T-helper 2 cell treated with Interferon-gamma antibody and Interleukin-4, amounts not matched to agents 5 μg/mL and 100 μg/mL, for 36 hours (primary cell): ENCODE data around the gene UVSSA.
"Not testable (repeated sequence)": the region's sequence is repeated elsewhere in the genome, so short reads cannot be mapped to it uniquely, and the experiment has no call there.

Experiments used
- DNase-seq: peaks from one replicate; pipeline ENCODE4 v3.0.0; 2021; ENCODE audit warnings: low spot score
- H3K27ac Mint-ChIP-seq: one replicate; pipeline ENCODE4 v1.8.0; 2021; ENCODE audit warnings: mild to moderate bottlenecking, mixed read lengths
- H3K27me3 Mint-ChIP-seq: one replicate; pipeline ENCODE4 v1.8.0; 2021; ENCODE audit warnings: low read depth, mixed read lengths
- H3K36me3 Mint-ChIP-seq: one replicate; pipeline ENCODE4 v1.8.0; 2021; ENCODE audit warnings: low read depth, mixed read lengths
- H3K4me1 Mint-ChIP-seq: one replicate; pipeline ENCODE4 v1.8.0; 2021; ENCODE audit warnings: low read depth, mixed read lengths
- H3K4me3 Mint-ChIP-seq: one replicate; pipeline ENCODE4 v1.8.0; 2022; ENCODE audit warnings: mild to moderate bottlenecking, moderate library complexity, mixed read lengths
- H3K9me3 Mint-ChIP-seq: one replicate; pipeline ENCODE4 v1.8.0; 2021; ENCODE audit warnings: mixed read lengths

The UVSSA gene

GRCh38 chr4:1332686-1333085 lies 14.3 kb upstream of the UVSSA start:
- no peak overlapping the region for H3K27ac Mint-ChIP-seq

GRCh38 chr4:1333256-1333655 lies 13.8 kb upstream of the UVSSA start:
- no peaks in the 10 kb centered on the region for H3K9me3 Mint-ChIP-seq

More at GRCh38 chr4:1332686-1333085, 14.3 kb upstream of the UVSSA start:
- H3K4me1 Mint-ChIP-seq = peaks cover 38% of the 10 kb centered on the region
- no peaks in the 10 kb centered on the region for H3K9me3 Mint-ChIP-seq
- no peaks in the 10 kb centered on the region for H3K27me3 Mint-ChIP-seq
- H3K36me3 Mint-ChIP-seq = peaks cover 52% of the 10 kb centered on the region
- no peak for DNase-seq
- no peak overlapping the region for H3K4me3 Mint-ChIP-seq

GRCh38 chr4:1333851-1334578 lies 13.0 kb upstream of the UVSSA start:
- H3K9me3 Mint-ChIP-seq, H3K27me3 Mint-ChIP-seq, H3K27ac Mint-ChIP-seq, DNase-seq, H3K4me3 Mint-ChIP-seq: not testable (repeated sequence)
- Mint-ChIP-seq H3K4me1 (peaks cover 39% of the 10 kb centered on the region), H3K36me3 (peaks cover 57% of the 10 kb centered on the region)

More at GRCh38 chr4:1333256-1333655, 13.8 kb upstream of the UVSSA start:
- peaks cover 55% of the 10 kb centered on the region for H3K36me3 Mint-ChIP-seq
- no peak for DNase-seq
- no peak overlapping the region for H3K4me3 Mint-ChIP-seq
- no peaks in the 10 kb centered on the region for H3K27me3 Mint-ChIP-seq
- peaks cover 41% of the 10 kb centered on the region for H3K4me1 Mint-ChIP-seq
- no peak overlapping the region for H3K27ac Mint-ChIP-seq

- DNase-seq = no peak
- no peak overlapping the region for H3K27ac Mint-ChIP-seq
- no peaks in the 10 kb centered on the region for H3K9me3 Mint-ChIP-seq
- no peak overlapping the region for H3K4me3 Mint-ChIP-seq
- H3K36me3 Mint-ChIP-seq = peaks cover 58% of the 10 kb centered on the region
- H3K27me3 Mint-ChIP-seq = no peaks in the 10 kb centered on the region
- H3K4me1 Mint-ChIP-seq = peaks cover 34% of the 10 kb centered on the region
These were observed 12.5 kb upstream of the UVSSA start for GRCh38 chr4:1334579-1334895.

- H3K36me3 Mint-ChIP-seq = peaks cover 60% of the 10 kb centered on the region
- not testable (repeated sequence) for DNase-seq, H3K4me3 Mint-ChIP-seq, H3K27me3 Mint-ChIP-seq, H3K9me3 Mint-ChIP-seq
- H3K27ac Mint-ChIP-seq = peak overlapping the region; percentile 2
- H3K4me1 Mint-ChIP-seq = peaks cover 28% of the 10 kb centered on the region
These were observed 11.7 kb upstream of the UVSSA start for GRCh38 chr4:1335193-1335883.

- no peaks in the 10 kb centered on the region for H3K27me3 Mint-ChIP-seq
- no peak overlapping the region for H3K27ac Mint-ChIP-seq
- peaks cover 64% of the 10 kb centered on the region for H3K36me3 Mint-ChIP-seq
- H3K4me1 Mint-ChIP-seq = peaks cover 22% of the 10 kb centered on the region
- no peaks in the 10 kb centered on the region for H3K9me3 Mint-ChIP-seq
- no peak overlapping the region for H3K4me3 Mint-ChIP-seq
- DNase-seq = no peak
These were observed 10.9 kb upstream of the UVSSA start for GRCh38 chr4:1336088-1336491.

- H3K4me3 Mint-ChIP-seq = no peak overlapping the region
These were observed 9.6 kb upstream of the UVSSA start for GRCh38 chr4:1337376-1337831.

GRCh38 chr4:1337951-1338751 lies 8.9 kb upstream of the UVSSA start:
- no peaks in the 10 kb centered on the region for H3K9me3 Mint-ChIP-seq
- peak overlapping the region; percentile 74 for H3K27ac Mint-ChIP-seq
- no peaks in the 10 kb centered on the region for H3K27me3 Mint-ChIP-seq
- no peak for DNase-seq
- no peak overlapping the region for H3K4me3 Mint-ChIP-seq
- peaks cover 16% of the 10 kb centered on the region for H3K4me1 Mint-ChIP-seq
- H3K36me3 Mint-ChIP-seq = peaks cover 63% of the 10 kb centered on the region

More at GRCh38 chr4:1337376-1337831, 9.6 kb upstream of the UVSSA start:
- no peaks in the 10 kb centered on the region for H3K9me3 Mint-ChIP-seq
- peak; percentile 72 for DNase-seq
- no peaks in the 10 kb centered on the region for H3K27me3 Mint-ChIP-seq
- H3K27ac Mint-ChIP-seq = peak overlapping the region; percentile 74
- H3K36me3 Mint-ChIP-seq = peaks cover 66% of the 10 kb centered on the region
- peaks cover 16% of the 10 kb centered on the region for H3K4me1 Mint-ChIP-seq

GRCh38 chr4:1338752-1339414 lies 8.1 kb upstream of the UVSSA start:
- DNase-seq = no peak
- Mint-ChIP-seq H3K36me3 (peaks cover 63% of the 10 kb centered on the region), H3K4me3 (no peak overlapping the region), H3K27me3 (no peaks in the 10 kb centered on the region), H3K9me3 (no peaks in the 10 kb centered on the region), H3K27ac (no peak overlapping the region), H3K4me1 (peaks cover 16% of the 10 kb centered on the region)

- Mint-ChIP-seq H3K27me3 (no peaks in the 10 kb centered on the region), H3K27ac (no peak overlapping the region), H3K4me3 (no peak overlapping the region), H3K9me3 (no peaks in the 10 kb centered on the region), H3K36me3 (peaks cover 60% of the 10 kb centered on the region), H3K4me1 (peaks cover 17% of the 10 kb centered on the region)
- DNase-seq = no peak
These were observed 7.5 kb upstream of the UVSSA start for GRCh38 chr4:1339489-1339888.

- peaks cover 20% of the 10 kb centered on the region for H3K4me1 Mint-ChIP-seq
- H3K36me3 Mint-ChIP-seq = peaks cover 54% of the 10 kb centered on the region
- no peaks in the 10 kb centered on the region for H3K27me3 Mint-ChIP-seq
- DNase-seq = no peak
- H3K27ac Mint-ChIP-seq = no peak overlapping the region
- no peak overlapping the region for H3K4me3 Mint-ChIP-seq
- H3K9me3 Mint-ChIP-seq = no peaks in the 10 kb centered on the region
These were observed 6.7 kb upstream of the UVSSA start for GRCh38 chr4:1340181-1340747.

- no peaks in the 10 kb centered on the region for H3K9me3 Mint-ChIP-seq
- DNase-seq = no peak
- H3K27ac Mint-ChIP-seq = no peak overlapping the region
- H3K4me1 Mint-ChIP-seq = peaks cover 24% of the 10 kb centered on the region
- no peaks in the 10 kb centered on the region for H3K27me3 Mint-ChIP-seq
- no peak overlapping the region for H3K4me3 Mint-ChIP-seq
- H3K36me3 Mint-ChIP-seq = peaks cover 54% of the 10 kb centered on the region
These were observed 6.1 kb upstream of the UVSSA start for GRCh38 chr4:1340861-1341260.

GRCh38 chr4:1342003-1342402 lies 5.0 kb upstream of the UVSSA start:
- Mint-ChIP-seq H3K36me3 (peaks cover 43% of the 10 kb centered on the region), H3K4me1 (peaks cover 21% of the 10 kb centered on the region)

More at GRCh38 chr4:1342003-1342402, 5.0 kb upstream of the UVSSA start:
- H3K27ac Mint-ChIP-seq = no peak overlapping the region
- H3K4me3 Mint-ChIP-seq = no peak overlapping the region
- H3K9me3 Mint-ChIP-seq = no peaks in the 10 kb centered on the region
- no peak for DNase-seq
- H3K27me3 Mint-ChIP-seq = no peaks in the 10 kb centered on the region
